ENCODE data around the gene LILRA1. TPM values are rescaled to one million over a fixed set of nuclear protein-coding genes. Genes with fewer than 3 reads are reported as not detected.
"Not testable (repeated sequence)": the region's sequence is repeated elsewhere in the genome, so short reads cannot be mapped to it uniquely, and the experiment has no call there.

LILRA1 gene
- total RNA-seq (2021; ENCODE audit: unreplicated experiment) (not detected), Bru-seq, nascent RNA (not detected), BruChase-seq, experiment 1, labeled RNA remaining after a 2-hour chase (not detected), BruChase-seq, experiment 2, labeled RNA remaining after a 6-hour chase (not detected)
- polyA plus RNA-seq (2012; ENCODE audit: insufficient read length) = not detected
- long read RNA-seq = 0 reads

- H3K27ac ChIP-seq (ENCODE audit: low read length); POLR2A ChIA-PET; in situ Hi-C loops (cut with HindIII; ENCODE audit: low pct_unique_long_range_greater_than_20kb, low sequenced_read_pairs); ATAC-seq; DNase-seq (ENCODE audit: low read depth, low spot score); H3K4me1 ChIP-seq (ENCODE audit: control insufficient read depth, insufficient read depth, low read length); CTCF ChIA-PET; H3K9me3 ChIP-seq (ENCODE audit: control insufficient read depth, insufficient read depth, low read depth, low read length); H3K4me3 ChIP-seq (ENCODE audit: low read depth in 2 of 2, low read length in 2 of 2); BruUV-seq (replicated peaks); H3K36me3 ChIP-seq (ENCODE audit: control insufficient read depth, insufficient read depth, low read length); intact Hi-C loops (cut with micrococcal nuclease; ENCODE audit: unreplicated experiment): not testable (repeated sequence)
- peaks cover 46% of the 10 kb centered on the region for H3K27me3 ChIP-seq (ENCODE audit: control insufficient read depth, insufficient read depth, low read length)
These were observed at the start of gene LILRA1 for GRCh38 chr19:54593445-54593844. Gene LILRA1, plus strand, starts transcription at chr19:54593632. Its CDS starts 613 bp downstream, at chr19:54594245.

- ATAC-seq (no peak), DNase-seq (ENCODE audit: low read depth, low spot score) (no peak)
- in situ Hi-C loops (cut with HindIII; ENCODE audit: low pct_unique_long_range_greater_than_20kb, low sequenced_read_pairs) = no loop called here
- no peaks in the 10 kb centered on the region for H3K9me3 ChIP-seq (ENCODE audit: control insufficient read depth, insufficient read depth, low read depth, low read length)
- no peak for TF ChIP-seq TCF7L2 (IDR thresholded peaks at IDR 0.05; ENCODE audit: low read depth, low read length)
- TF ChIP-seq POLR2AphosphoS5 (IDR thresholded peaks at IDR 0.05; ENCODE audit: low read depth, low read length) = no peak
- no peak for TF ChIP-seq CTCF (IDR thresholded peaks at IDR 0.05)
- no peak for TF ChIP-seq REST (IDR thresholded peaks at IDR 0.05; ENCODE audit: insufficient read depth in 1 of 2, low read depth in 2 of 2, low read length in 1 of 2)
- no peak for TF ChIP-seq SIN3A (IDR thresholded peaks at IDR 0.05; ENCODE audit: borderline replicate concordance, insufficient read depth, low read depth, low read length)
- H3K27me3 ChIP-seq (ENCODE audit: control insufficient read depth, insufficient read depth, low read length) = no peaks in the 10 kb centered on the region; the same call in 1 of the 2 replicates
- no peaks in the 10 kb centered on the region for H3K36me3 ChIP-seq (ENCODE audit: control insufficient read depth, insufficient read depth, low read length)
- CTCF ChIA-PET = no interaction called here
- POLR2A ChIA-PET = interaction anchor here (0.5 kb wide), 1 partner anchor 1076 kb away, joined by 3 read pairs; the partner anchor contains the start of gene ZNF784
- no peak overlapping the region for H3K4me3 ChIP-seq (ENCODE audit: low read depth in 2 of 2, low read length in 2 of 2)
- no TSS peak for BruUV-seq (replicated peaks)
- intact Hi-C loops (cut with micrococcal nuclease; ENCODE audit: unreplicated experiment) = no loop called here
- H3K27ac ChIP-seq (ENCODE audit: low read length) = no peak overlapping the region
- no peaks in the 10 kb centered on the region for H3K4me1 ChIP-seq (ENCODE audit: control insufficient read depth, insufficient read depth, low read length)
These were observed 44.6 kb upstream of the LILRA1 start for GRCh38 chr19:54548806-54549205.

- POLR2A ChIA-PET = interaction anchor here (0.5 kb wide), 1 partner anchor 1075 kb away, joined by 3 read pairs; the partner anchor contains the start of gene ZNF784
- in situ Hi-C loops (cut with HindIII; ENCODE audit: low pct_unique_long_range_greater_than_20kb, low sequenced_read_pairs) = no loop called here
- intact Hi-C loops (cut with micrococcal nuclease; ENCODE audit: unreplicated experiment) = no loop called here
- no peak for TF ChIP-seq REST (IDR thresholded peaks at IDR 0.05; ENCODE audit: insufficient read depth in 1 of 2, low read depth in 2 of 2, low read length in 1 of 2)
- no peak for TF ChIP-seq POLR2AphosphoS5 (IDR thresholded peaks at IDR 0.05; ENCODE audit: low read depth, low read length)
- TF ChIP-seq SIN3A (IDR thresholded peaks at IDR 0.05; ENCODE audit: borderline replicate concordance, insufficient read depth, low read depth, low read length) = no peak
- TF ChIP-seq CTCF (IDR thresholded peaks at IDR 0.05) = no peak
- no peak for TF ChIP-seq TCF7L2 (IDR thresholded peaks at IDR 0.05; ENCODE audit: low read depth, low read length)
- no TSS peak for BruUV-seq (replicated peaks)
- ATAC-seq = no peak
- CTCF ChIA-PET = no interaction called here
- H3K27ac ChIP-seq (ENCODE audit: low read length) = no peak overlapping the region
- no peak for DNase-seq (ENCODE audit: low read depth, low spot score)
- no peak overlapping the region for H3K4me3 ChIP-seq (ENCODE audit: low read depth in 2 of 2, low read length in 2 of 2)
- H3K27me3 ChIP-seq (ENCODE audit: control insufficient read depth, insufficient read depth, low read length) = no peaks in the 10 kb centered on the region
- H3K9me3 ChIP-seq (ENCODE audit: control insufficient read depth, insufficient read depth, low read depth, low read length) = no peaks in the 10 kb centered on the region
- no peaks in the 10 kb centered on the region for H3K4me1 ChIP-seq (ENCODE audit: control insufficient read depth, insufficient read depth, low read length)
- no peaks in the 10 kb centered on the region for H3K36me3 ChIP-seq (ENCODE audit: control insufficient read depth, insufficient read depth, low read length)
These were observed 44.2 kb upstream of the LILRA1 start for GRCh38 chr19:54549224-54549623.
